H9 (cell line): ENCODE data around the gene ZBTB25. TPM values are rescaled to one million over a fixed set of nuclear protein-coding genes. Genes with fewer than 3 reads are reported as not detected.
A peak's percentile ranks its signal among the peaks of the same experiment; 100 is the strongest.

Source experiments
- DNase-seq: peaks from one replicate; pipeline ENCODE4 v3.0.0-alpha.2; 2017
- H2AFZ ChIP-seq: one replicate; pipeline ENCODE4 v1.6.1; 2013; ENCODE audit warnings: mild to moderate bottlenecking, low read length, control low read depth, moderate library complexity
- H2AK5ac ChIP-seq: 2 replicates; pipeline ENCODE4 v1.6.1; 2013; ENCODE audit warnings: low read length, control low read depth, mixed read lengths; ENCODE audit not compliant: insufficient read length
- H2BK120ac ChIP-seq: one replicate; pipeline ENCODE4 v1.6.1; 2013; ENCODE audit warnings: low read depth, mild to moderate bottlenecking, low read length, control low read depth, inconsistent platforms; ENCODE audit not compliant: poor library complexity, severe bottlenecking
- H2BK12ac ChIP-seq: 2 replicates; pipeline ENCODE4 v1.6.1; 2013; ENCODE audit warnings: low read length, control low read depth, mixed read lengths, low read depth; ENCODE audit not compliant: insufficient read length
- H2BK15ac ChIP-seq: 2 replicates; pipeline ENCODE4 v1.6.1; 2013; ENCODE audit warnings: low read depth, low read length, control low read depth
- H2BK20ac ChIP-seq: one replicate; pipeline ENCODE4 v1.6.1; 2013; ENCODE audit warnings: low read depth, mild to moderate bottlenecking, low read length, control low read depth, inconsistent platforms; ENCODE audit not compliant: poor library complexity, severe bottlenecking
- H2BK5ac ChIP-seq: 2 replicates; pipeline ENCODE4 v1.6.1; 2013; ENCODE audit warnings: low read length, control low read depth, mixed read lengths; ENCODE audit not compliant: insufficient read length
- H3K14ac ChIP-seq: 2 replicates; pipeline ENCODE4 v1.6.1; 2013; ENCODE audit warnings: low read length, control low read depth; ENCODE audit not compliant: insufficient read depth
- H3K18ac ChIP-seq: 2 replicates; pipeline ENCODE4 v1.6.1; 2013; ENCODE audit warnings: low read depth, mild to moderate bottlenecking, mixed read lengths, low read length, control low read depth; ENCODE audit not compliant: insufficient read length
- H3K23ac ChIP-seq: 2 replicates; pipeline ENCODE4 v1.6.1; 2013; ENCODE audit warnings: low read length, control low read depth, mixed read lengths, low read depth; ENCODE audit not compliant: insufficient read length
- H3K23me2 ChIP-seq: 2 replicates; pipeline ENCODE4 v1.6.1; 2013; ENCODE audit warnings: low read depth, mild to moderate bottlenecking, mixed read lengths, low read length, control low read depth; ENCODE audit not compliant: insufficient read length, poor library complexity, severe bottlenecking
- H3K27ac ChIP-seq: 2 replicates; pipeline ENCODE4 v1.5.1; 2013; ENCODE audit warnings: low read length, control low read depth, mixed read lengths, low read depth; ENCODE audit not compliant: insufficient read length
- H3K27me3 ChIP-seq: 2 replicates; pipeline ENCODE4 v1.6.1; 2013; ENCODE audit warnings: low read length, control low read depth, inconsistent platforms; ENCODE audit not compliant: insufficient read depth
- H3K4ac ChIP-seq: 2 replicates; pipeline ENCODE4 v1.6.1; 2013; ENCODE audit warnings: low read depth, mild to moderate bottlenecking, control low read depth, inconsistent platforms, low read length, moderate library complexity
- H3K4me1 ChIP-seq: 2 replicates; pipeline ENCODE4 v1.6.1; 2013; ENCODE audit warnings: low read length, control low read depth, inconsistent platforms; ENCODE audit not compliant: insufficient read depth
- H3K4me2 ChIP-seq: 2 replicates; pipeline ENCODE4 v1.6.1; 2013; ENCODE audit warnings: low read length, control low read depth, mixed read lengths; ENCODE audit not compliant: insufficient read length, insufficient read depth
- H3K56ac ChIP-seq: 2 replicates; pipeline ENCODE4 v1.6.1; 2013; ENCODE audit warnings: low read depth, mild to moderate bottlenecking, mixed read lengths, low read length, control low read depth; ENCODE audit not compliant: insufficient read length
- H3K79me1 ChIP-seq: 2 replicates; pipeline ENCODE4 v1.6.1; 2013; ENCODE audit warnings: low read depth, mild to moderate bottlenecking, moderate library complexity, low read length, control low read depth, inconsistent platforms; ENCODE audit not compliant: insufficient read depth, poor library complexity, severe bottlenecking
- H3K79me2 ChIP-seq: 2 replicates; pipeline ENCODE4 v1.6.1; 2013; ENCODE audit warnings: low read length, control low read depth, inconsistent platforms; ENCODE audit not compliant: insufficient read depth
- H3K9ac ChIP-seq: 2 replicates; pipeline ENCODE4 v1.6.1; 2013; ENCODE audit warnings: low read length, control low read depth, mixed read lengths; ENCODE audit not compliant: insufficient read length; ENCODE audit errors: extremely low read depth
- H3K9me3 ChIP-seq: one replicate; pipeline ENCODE4 v1.6.1; 2013; ENCODE audit warnings: low read depth, low read length, inconsistent platforms; ENCODE audit not compliant: control insufficient read depth
- H3T11ph ChIP-seq: one replicate; pipeline ENCODE4 v1.6.1; 2013; ENCODE audit warnings: mild to moderate bottlenecking, low read length, control low read depth, inconsistent platforms
- H4K20me1 ChIP-seq: one replicate; pipeline ENCODE4 v1.6.1; 2013; ENCODE audit not compliant: control insufficient read depth, insufficient read length, insufficient read depth
- H4K5ac ChIP-seq: 2 replicates; pipeline ENCODE4 v1.6.1; 2013; ENCODE audit warnings: low read depth, mild to moderate bottlenecking, mixed read lengths, low read length, control low read depth; ENCODE audit not compliant: insufficient read length
- H4K8ac ChIP-seq: replicated peaks from 2 replicates; pipeline ENCODE4 v1.6.1; 2013; ENCODE audit warnings: low read length, control low read depth, mixed read lengths, low read depth; ENCODE audit not compliant: insufficient read length
- H4K91ac ChIP-seq: 2 replicates; pipeline ENCODE4 v1.6.1; 2013; ENCODE audit warnings: low read depth, mild to moderate bottlenecking, moderate library complexity, mixed read lengths, low read length, control low read depth; ENCODE audit not compliant: insufficient read length
- H3K27ac Mint-ChIP-seq, 3 experiments: 2 replicates in 2 of 3; 3 replicates in 1 of 3; pipeline ENCODE4 v1.8.0; 2020 to 2021; ENCODE audit warnings: mixed read lengths in 3 of 3, mild to moderate bottlenecking in 1 of 3, moderate library complexity in 1 of 3
- H3K27me3 Mint-ChIP-seq: 2 replicates; pipeline ENCODE4 v1.8.0; 2021; ENCODE audit warnings: low read depth, mild to moderate bottlenecking, moderate library complexity, mixed read lengths
- H3K36me3 Mint-ChIP-seq, 3 experiments: 2 replicates in 2 of 3; 3 replicates in 1 of 3; pipeline ENCODE4 v1.8.0; 2020 to 2021; ENCODE audit warnings: low read depth in 3 of 3, mixed read lengths in 3 of 3; ENCODE audit not compliant: insufficient read depth in 1 of 3
- H3K4me1 Mint-ChIP-seq, 2 experiments: 2 replicates each; pipeline ENCODE4 v1.8.0; 2020; ENCODE audit warnings: mixed read lengths in 2 of 2
- H3K4me3 Mint-ChIP-seq, 2 experiments: 2 replicates in 1 of 2; 3 replicates in 1 of 2; pipeline ENCODE4 v1.8.0; 2020 to 2021; ENCODE audit warnings: mild to moderate bottlenecking in 2 of 2, mixed read lengths in 2 of 2, moderate library complexity in 1 of 2
- H3K9me3 Mint-ChIP-seq, 2 experiments: 2 replicates in 1 of 2; 3 replicates in 1 of 2; pipeline ENCODE4 v1.8.0; 2020; ENCODE audit warnings: mild to moderate bottlenecking in 2 of 2, mixed read lengths in 2 of 2, moderate library complexity in 1 of 2
- CTCF ChIP-seq: fragments of 200-600 bp; sonication (generic); conservative IDR thresholded peaks from 3 replicates; pipeline ENCODE4 v1.8.0; 2021; ENCODE audit warnings: antibody characterized with exemption, mild to moderate bottlenecking
- WGBS: extraction: QIAGEN DNeasy Blood & Tissue Kit; methylation state at CpG from one replicate; pipeline ENCODE4 v1.1.7; 2013; ENCODE audit warnings: missing lambda C conversion rate, low lambda C conversion rate, mixed read lengths; ENCODE audit not compliant: insufficient read length; ENCODE audit errors: extremely low coverage; 5-methylcytosine and 5-hydroxymethylcytosine counted together
- total RNA-seq: library from RNA; stranded (reverse); gene quantifications from 2 replicates; pipeline ENCODE4 v1.2.1, GENCODE V29; 2021

ZBTB25 gene
- total RNA-seq, 1 experiment from 2014 or later: 8.2 TPM

- no peak overlapping the region for H3T11ph ChIP-seq
- H3K23ac ChIP-seq: no peak overlapping the region
- no peak overlapping the region for H3K27ac ChIP-seq
- H2BK15ac ChIP-seq: no peak overlapping the region
- no peak overlapping the region for H3K4ac ChIP-seq
- peaks cover 24 to 26% of the 10 kb centered on the region in 2 experiments for H3K9me3 Mint-ChIP-seq
- H3K9ac ChIP-seq: no peak overlapping the region
- peaks cover 37% of the 10 kb centered on the region in 2 experiments for H3K4me1 Mint-ChIP-seq
- H3K9me3 ChIP-seq: no peaks in the 10 kb centered on the region
- peaks cover 21 to 26% (median 21%) of the 10 kb centered on the region in 3 experiments; a peak in 6 of 7 replicates for H3K36me3 Mint-ChIP-seq
- H3K4me1 ChIP-seq: no peaks in the 10 kb centered on the region
- no peak overlapping the region for H4K8ac ChIP-seq
- H2BK20ac ChIP-seq: no peak overlapping the region
- no peak overlapping the region for H3K18ac ChIP-seq
- no peak overlapping the region for H3K14ac ChIP-seq
- H4K5ac ChIP-seq: no peak overlapping the region
- H3K27me3 ChIP-seq: no peaks in the 10 kb centered on the region
- no peak overlapping the region for H2AK5ac ChIP-seq
- TF ChIP-seq CTCF: no peak
- H2BK120ac ChIP-seq: no peak overlapping the region
- no peak overlapping the region for H2AFZ ChIP-seq
- peaks cover 6% of the 10 kb centered on the region for H3K23me2 ChIP-seq
- peaks cover 6% of the 10 kb centered on the region for H3K27me3 Mint-ChIP-seq
- H3K27ac Mint-ChIP-seq: peak overlapping the region; percentile 40 to 94 (median 93); a peak in 6 of 7 replicates
- no peaks in the 10 kb centered on the region for H3K79me2 ChIP-seq
- H3K4me2 ChIP-seq: peak overlapping the region; percentile 36
- no peak overlapping the region for H2BK12ac ChIP-seq
- no peak for DNase-seq
- peak overlapping the region; percentile 19 to 20; a peak in 4 of 5 replicates for H3K4me3 Mint-ChIP-seq
- H3K79me1 ChIP-seq: no peaks in the 10 kb centered on the region
- no peaks in the 10 kb centered on the region for H4K20me1 ChIP-seq
- H4K91ac ChIP-seq: no peak overlapping the region
- no peak overlapping the region for H2BK5ac ChIP-seq
- WGBS: no CpG with 5 or more reads among the region's 5 CpGs
- H3K56ac ChIP-seq: no peak overlapping the region
These were observed 41.1 kb upstream of the ZBTB25 start for GRCh38 chr14:64544607-64545312.
